HepG2 (cell line): ENCODE data around the gene ECSCR. TPM values are rescaled to one million over a fixed set of nuclear protein-coding genes. Genes with fewer than 3 reads are reported as not detected.

Experiments
- ATRX ChIP-seq: sonication (generic); formaldehyde crosslinking; IDR thresholded peaks from 2 replicates; pipeline ENCODE4 v1.4.0; 2020; ENCODE audit warnings: missing genetic modification reagents, borderline replicate concordance
- CBFB ChIP-seq: sonication (generic); formaldehyde crosslinking; IDR thresholded peaks from 2 replicates; pipeline ENCODE4 v1.4.0; 2020; ENCODE audit warnings: missing genetic modification reagents
- FOXK2 ChIP-seq: fragments of 450-650 bp; IDR thresholded peaks from 2 replicates; pipeline ENCODE4 v1.6.1; 2016
- FOXP1 ChIP-seq, 2 experiments: fragments of 450-650 bp in 1 of 2; IDR thresholded peaks; 2 replicates each; pipeline ENCODE4 v1.6.1; 2017 to 2018; ENCODE audit warnings: antibody characterized with exemption in 1 of 2
- HNF1B ChIP-seq: sonication (generic); formaldehyde crosslinking; IDR thresholded peaks from 2 replicates; pipeline ENCODE4 v1.5.1; 2020; ENCODE audit warnings: mild to moderate bottlenecking, moderate library complexity, missing genetic modification reagents
- MYC ChIP-seq: sonication (generic); formaldehyde crosslinking; IDR thresholded peaks from 2 replicates; pipeline ENCODE4 v1.9.0; 2021; ENCODE audit warnings: missing genetic modification reagents, borderline replicate concordance
- SAFB2 ChIP-seq: sonication (generic); formaldehyde crosslinking; IDR thresholded peaks from 2 replicates; pipeline ENCODE4 v1.5.1; 2020; ENCODE audit warnings: missing genetic modification reagents, low read depth, mild to moderate bottlenecking, borderline replicate concordance
- TBX2 ChIP-seq: sonication (generic); formaldehyde crosslinking; IDR thresholded peaks from 2 replicates; pipeline ENCODE4 v1.5.0; 2020; ENCODE audit warnings: missing genetic modification reagents, mild to moderate bottlenecking, borderline replicate concordance
- THAP11 ChIP-seq: IDR thresholded peaks from 2 replicates; pipeline ENCODE4 v1.6.1; 2016; ENCODE audit warnings: missing biosample characterization, missing genetic modification reagents
- ZHX2 ChIP-seq, 2 experiments: sonication (generic) in 1 of 2; formaldehyde crosslinking in 1 of 2; IDR thresholded peaks; 2 replicates each; pipeline versions ENCODE4 v1.6.1 to v1.9.0; 2014 to 2022; ENCODE audit warnings: antibody characterized with exemption in 1 of 2, borderline replicate concordance in 1 of 2, inconsistent platforms in 1 of 2, low read depth in 1 of 2, missing genetic modification reagents in 1 of 2
- ZNF256 ChIP-seq: sonication (generic); formaldehyde crosslinking; conservative IDR thresholded peaks from 2 replicates; pipeline ENCODE4 v1.4.0; 2020; ENCODE audit warnings: missing genetic modification reagents
- ZNF280D ChIP-seq: sonication (generic); formaldehyde crosslinking; IDR thresholded peaks from 2 replicates; pipeline ENCODE4 v1.5.1; 2020; ENCODE audit warnings: mild to moderate bottlenecking, missing genetic modification reagents
- ZNF558 ChIP-seq: sonication (generic); formaldehyde crosslinking; IDR thresholded peaks from 2 replicates; pipeline ENCODE4 v1.9.0; 2022; ENCODE audit warnings: mild to moderate bottlenecking, missing genetic modification reagents, borderline replicate concordance
- ZNF580 ChIP-seq: IDR thresholded peaks from 2 replicates; pipeline ENCODE4 v1.6.1; 2016; ENCODE audit warnings: low read depth, borderline replicate concordance
- ZNF709 ChIP-seq: sonication (generic); formaldehyde crosslinking; IDR thresholded peaks from 2 replicates; pipeline ENCODE4 v1.5.0; 2020; ENCODE audit warnings: mild to moderate bottlenecking, missing genetic modification reagents
- ZNF891 ChIP-seq: sonication (generic); formaldehyde crosslinking; IDR thresholded peaks from 2 replicates; pipeline ENCODE4 v1.5.0; 2020; ENCODE audit warnings: mild to moderate bottlenecking, missing genetic modification reagents
- polyA plus RNA-seq, 8 experiments: library from polyadenylated mRNA; depleted of rRNA in 3 of 8; stranded (reverse) in 7 of 8; unstranded in 1 of 8; fragments of >200 nt; fragmentation: Illumina TruSeq in 4 of 8; extraction: Trizol in 4 of 8; gene quantifications; 2 replicates each; pipeline versions ENCODE4 v1.2.1 to v1.2.3, GENCODE V29; 2011 to 2016; ENCODE audit warnings: low read depth in 4 of 8, missing spikeins in 1 of 8, mixed read lengths in 1 of 8; ENCODE audit not compliant: insufficient read depth in 1 of 8
- total RNA-seq, 5 experiments: library from RNA; depleted of rRNA; stranded (reverse); fragments of >200 nt; fragmentation: Illumina TruSeq; extraction: Trizol; gene quantifications; 2 replicates each; pipeline ENCODE4 v1.2.3, GENCODE V29; 2016; ENCODE audit warnings: low read depth in 1 of 5

ECSCR gene
- total and polyA plus RNA-seq, 2 of the 13 experiments (the other 11 are each of a cell fraction or from before 2014, with no cell fraction given): 0.18 TPM; not detected in 1

- TF ChIP-seq HNF1B (CRISPR knock-in tag) (peak; percentile 73), FOXP1 (IDR thresholded peaks at IDR 0.05) (no peak), FOXP1 (CRISPR knock-in tag; IDR thresholded peaks at IDR 0.05) (no peak), ZNF558 (CRISPR knock-in tag) (no peak), ZNF891 (CRISPR knock-in tag) (0 out of 2 replicates have a peak, but pooled peaks have one; percentile 36), ZNF709 (CRISPR knock-in tag) (0 out of 2 replicates have a peak, but pooled peaks have one; percentile 34), SAFB2 (no peak; the same call in 1 of the 2 replicates), TBX2 (CRISPR knock-in tag) (no peak), CBFB (CRISPR knock-in tag) (peak; percentile 61; the same call in 1 of the 2 replicates), ATRX (CRISPR knock-in tag) (no peak), THAP11 (CRISPR knock-in tag) (peak; percentile 100), ZNF256 (CRISPR knock-in tag) (no peak), ZNF580 (peak; percentile 79; the same call in 1 of the 2 replicates), ZNF280D (CRISPR knock-in tag) (no peak), FOXK2 (no peak), MYC (CRISPR knock-in tag) (peak; percentile 45; the same call in 1 of the 2 replicates), ZHX2 (IDR thresholded peaks at IDR 0.05; ENCODE audit: low read depth) (peak; percentile 82), ZHX2 (CRISPR knock-in tag; IDR thresholded peaks at IDR 0.05; ENCODE audit: borderline replicate concordance) (no peak)
Measured at GRCh38 chr5:139439013-139439903, 23.3 kb downstream of the ECSCR start, which contains the start of gene DNAJC18 (continued).
